Measurements from ENCODE around the gene TFEC. TPM values are rescaled to one million over a fixed set of nuclear protein-coding genes. Genes with fewer than 3 reads are reported as not detected.

Gene TFEC
- total RNA-seq, 3 donors from 2014 or later (not counting 1 experiment from before 2014, with no cell fraction given), result 0.92 to 1.7 (median 1.1) TPM

- Histone ChIP-seq H3K27me3 (ENCODE audit: control insufficient read depth, insufficient read depth, low read length) (no peaks in the 10 kb centered on the region), H3K4me3 (ENCODE audit: low read length) (no peak overlapping the region), H3K27ac (ENCODE audit: low read length) (no peak overlapping the region), H3K9me3 (ENCODE audit: control insufficient read depth, insufficient read depth, low read length) (no peaks in the 10 kb centered on the region), H3K4me1 (ENCODE audit: control insufficient read depth, insufficient read depth, low read length) (no peaks in the 10 kb centered on the region), H3K36me3 (ENCODE audit: control insufficient read depth, insufficient read depth, low read length) (no peaks in the 10 kb centered on the region)
- peaks cover 3% of the 10 kb centered on the region in 2 donors for H3K9me3 Mint-ChIP-seq
- DNase-seq (no peak), ATAC-seq (no peak)
- no peak overlapping the region for H3K4me3 Mint-ChIP-seq
- no peaks in the 10 kb centered on the region for H3K36me3 Mint-ChIP-seq
- H3K27ac Mint-ChIP-seq, result no peak overlapping the region
- TF ChIP-seq CTCF (IDR thresholded peaks at IDR 0.05), result no peak
- no peaks in the 10 kb centered on the region for H3K4me1 Mint-ChIP-seq
- no CpG with 5 or more reads among the region's 2 CpGs for WGBS (ENCODE audit: insufficient coverage)
- intact Hi-C loops (cut with micrococcal nuclease), result no loop called here
- no peaks in the 10 kb centered on the region for H3K27me3 Mint-ChIP-seq (ENCODE audit: low read depth in 2 of 2)
These were observed 106.2 kb downstream of the TFEC start for GRCh38 chr7:115924411-115924810.

GRCh38 chr7:115920367-115920766 is 110.2 kb downstream of the TFEC start:
- Mint-ChIP-seq H3K27ac (no peak overlapping the region), H3K9me3 (no peaks in the 10 kb centered on the region), H3K27me3 (ENCODE audit: low read depth in 2 of 2) (no peaks in the 10 kb centered on the region), H3K4me1 (no peaks in the 10 kb centered on the region), H3K4me3 (no peak overlapping the region), H3K36me3 (no peaks in the 10 kb centered on the region)
- ATAC-seq (no peak), DNase-seq (no peak)
- H3K27ac ChIP-seq (ENCODE audit: low read length), result no peak overlapping the region
- no peaks in the 10 kb centered on the region for H3K4me1 ChIP-seq (ENCODE audit: control insufficient read depth, insufficient read depth, low read length)
- WGBS (ENCODE audit: insufficient coverage), result no CpG with 5 or more reads among the region's 1 CpG
- H3K27me3 ChIP-seq (ENCODE audit: control insufficient read depth, insufficient read depth, low read length), result no peaks in the 10 kb centered on the region
- no peak for TF ChIP-seq CTCF (IDR thresholded peaks at IDR 0.05)
- H3K4me3 ChIP-seq (ENCODE audit: low read length), result no peak overlapping the region
- intact Hi-C loops (cut with micrococcal nuclease), result no loop called here
- H3K9me3 ChIP-seq (ENCODE audit: control insufficient read depth, insufficient read depth, low read length), result no peaks in the 10 kb centered on the region
- no peaks in the 10 kb centered on the region for H3K36me3 ChIP-seq (ENCODE audit: control insufficient read depth, insufficient read depth, low read length)

- peaks cover 0 to 2% of the 10 kb centered on the region in 2 donors for H3K9me3 Mint-ChIP-seq
- H3K27ac Mint-ChIP-seq, result no peak overlapping the region
- no peak for TF ChIP-seq CTCF (IDR thresholded peaks at IDR 0.05)
- intact Hi-C loops (cut with micrococcal nuclease), result no loop called here
- H3K36me3 Mint-ChIP-seq, result no peaks in the 10 kb centered on the region
- no peaks in the 10 kb centered on the region for H3K4me1 ChIP-seq (ENCODE audit: control insufficient read depth, insufficient read depth, low read length)
- no peaks in the 10 kb centered on the region for H3K9me3 ChIP-seq (ENCODE audit: control insufficient read depth, insufficient read depth, low read length)
- ATAC-seq (no peak), DNase-seq (no peak)
- no peaks in the 10 kb centered on the region for H3K27me3 ChIP-seq (ENCODE audit: control insufficient read depth, insufficient read depth, low read length)
- no peak overlapping the region for H3K27ac ChIP-seq (ENCODE audit: low read length)
- H3K4me1 Mint-ChIP-seq, result no peaks in the 10 kb centered on the region
- no peaks in the 10 kb centered on the region for H3K36me3 ChIP-seq (ENCODE audit: control insufficient read depth, insufficient read depth, low read length)
- H3K4me3 Mint-ChIP-seq, result no peak overlapping the region
- H3K4me3 ChIP-seq (ENCODE audit: low read length), result no peak overlapping the region
- WGBS (ENCODE audit: insufficient coverage), result no CpG with 5 or more reads among the region's 1 CpG
- no peaks in the 10 kb centered on the region for H3K27me3 Mint-ChIP-seq (ENCODE audit: low read depth in 2 of 2)
These were observed 115.6 kb downstream of the TFEC start for GRCh38 chr7:115914951-115915350.

GRCh38 chr7:115911465-115911864 is 119.1 kb downstream of the TFEC start:
- Histone ChIP-seq H3K4me3 (ENCODE audit: low read length) (no peak overlapping the region), H3K9me3 (ENCODE audit: control insufficient read depth, insufficient read depth, low read length) (no peaks in the 10 kb centered on the region), H3K27ac (ENCODE audit: low read length) (no peak overlapping the region), H3K27me3 (ENCODE audit: control insufficient read depth, insufficient read depth, low read length) (no peaks in the 10 kb centered on the region), H3K4me1 (ENCODE audit: control insufficient read depth, insufficient read depth, low read length) (no peaks in the 10 kb centered on the region), H3K36me3 (ENCODE audit: control insufficient read depth, insufficient read depth, low read length) (no peaks in the 10 kb centered on the region)
- TF ChIP-seq CTCF (IDR thresholded peaks at IDR 0.05), result no peak
- Mint-ChIP-seq H3K36me3 (no peaks in the 10 kb centered on the region), H3K4me3 (no peak overlapping the region), H3K27me3 (ENCODE audit: low read depth in 2 of 2) (no peaks in the 10 kb centered on the region), H3K9me3 (peaks cover 0 to 2% of the 10 kb centered on the region in 2 donors), H3K4me1 (no peaks in the 10 kb centered on the region), H3K27ac (no peak overlapping the region)
- DNase-seq (no peak), ATAC-seq (no peak)
- 81% methylated on average over 3 of the region's 3 CpGs for WGBS (ENCODE audit: insufficient coverage)
- intact Hi-C loops (cut with micrococcal nuclease), result no loop called here
